Measurements from ENCODE around the gene PLB1.

PLB1 gene

DNA sequence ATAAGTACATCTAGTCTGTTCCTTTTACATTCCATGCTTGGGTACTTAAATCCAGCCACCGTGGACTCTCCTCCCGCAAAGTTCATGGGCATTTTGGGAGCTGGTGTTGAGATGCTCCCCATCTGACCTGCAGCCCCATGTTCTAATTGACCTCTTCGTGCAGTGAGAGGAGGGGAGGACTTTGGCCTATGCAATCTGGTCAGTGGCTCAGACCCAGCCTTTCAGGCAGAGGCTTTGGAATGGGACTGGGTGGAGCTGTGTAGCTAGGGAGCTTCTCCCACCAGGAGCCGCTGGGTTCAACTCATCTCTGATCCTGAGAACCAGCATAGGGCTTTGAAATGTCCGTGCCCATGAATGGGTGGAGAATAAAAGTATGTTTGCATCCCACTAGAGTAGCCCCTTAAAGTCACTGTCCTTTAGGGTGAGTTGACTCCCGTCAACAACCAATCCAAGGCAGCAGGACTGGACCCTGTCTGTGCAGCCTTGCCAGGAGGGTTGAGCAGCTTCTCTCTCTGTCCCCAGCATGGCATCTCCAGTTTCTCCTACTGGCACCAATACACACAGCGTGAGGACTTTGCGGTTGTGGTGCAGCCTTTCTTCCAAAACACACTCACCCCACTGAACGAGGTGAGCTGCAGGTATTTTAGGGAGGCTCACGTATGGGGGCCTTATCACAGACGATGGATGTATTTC lies 135.8 kb downstream of the PLB1 start:
- no peak for DNase-seq

DNA sequence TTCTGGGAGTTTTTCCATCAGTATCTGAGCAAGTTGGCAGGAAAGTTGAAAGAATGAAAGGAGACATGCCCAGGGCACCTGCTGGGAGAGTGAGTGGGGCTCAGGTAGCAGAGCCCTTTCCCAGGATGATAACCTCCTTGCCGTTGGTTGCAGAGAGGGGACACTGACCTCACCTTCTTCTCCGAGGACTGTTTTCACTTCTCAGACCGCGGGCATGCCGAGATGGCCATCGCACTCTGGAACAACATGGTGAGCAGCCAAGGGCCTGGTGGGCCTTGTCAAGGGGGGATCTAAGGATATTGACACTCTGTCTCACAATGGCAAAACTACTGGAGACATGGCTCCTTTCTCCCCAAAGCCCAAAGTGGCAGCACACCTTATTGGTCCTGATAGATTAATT lies 136.9 kb downstream of the PLB1 start:
- DNase-seq: no peak

- no peak for DNase-seq
Observed at GRCh38 chr2:28633204-28633603, 137.3 kb downstream of the PLB1 start.

DNA sequence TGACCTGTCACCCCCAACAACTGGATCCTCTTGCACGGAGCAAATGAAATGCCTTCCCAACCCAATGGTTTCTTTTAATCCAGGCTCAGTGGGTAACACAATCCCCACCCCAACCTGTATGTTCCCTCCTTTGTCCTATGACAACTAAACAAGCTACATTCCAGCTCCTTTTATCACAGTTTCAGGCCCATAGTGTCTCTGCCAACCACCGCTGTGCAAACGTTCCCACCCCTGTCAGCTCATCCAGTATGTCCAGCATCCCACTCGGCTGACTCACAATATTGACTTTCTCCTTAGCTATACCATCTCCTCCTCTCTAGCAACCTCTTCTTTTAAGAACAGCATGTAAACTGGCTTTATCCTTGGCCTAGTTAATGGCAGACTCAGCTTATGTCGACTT lies 137.9 kb downstream of the PLB1 start:
- no peak for DNase-seq

GRCh38 chr2:28635191-28635611 lies 139.3 kb downstream of the PLB1 start:
- no peak for DNase-seq

DNA sequence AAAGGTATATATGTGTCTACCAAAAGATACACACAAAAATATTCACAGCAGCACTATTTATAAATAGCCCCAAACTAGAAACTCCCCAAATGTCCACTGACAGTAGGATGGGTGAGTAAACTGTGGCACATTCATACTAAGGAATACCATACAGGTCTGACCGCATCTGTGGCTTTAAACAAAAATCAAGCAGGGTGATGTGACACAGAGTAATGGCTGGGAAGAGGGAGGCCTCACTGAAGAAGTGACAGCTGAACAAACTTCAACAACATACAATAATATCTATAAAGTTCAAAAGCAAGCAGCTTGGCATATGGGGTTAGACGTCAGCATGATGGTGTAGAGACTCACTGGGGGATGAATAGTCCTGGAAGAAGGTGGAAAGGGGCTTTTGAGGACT lies 140.6 kb downstream of the PLB1 start:
- DNase-seq: no peak

DNA sequence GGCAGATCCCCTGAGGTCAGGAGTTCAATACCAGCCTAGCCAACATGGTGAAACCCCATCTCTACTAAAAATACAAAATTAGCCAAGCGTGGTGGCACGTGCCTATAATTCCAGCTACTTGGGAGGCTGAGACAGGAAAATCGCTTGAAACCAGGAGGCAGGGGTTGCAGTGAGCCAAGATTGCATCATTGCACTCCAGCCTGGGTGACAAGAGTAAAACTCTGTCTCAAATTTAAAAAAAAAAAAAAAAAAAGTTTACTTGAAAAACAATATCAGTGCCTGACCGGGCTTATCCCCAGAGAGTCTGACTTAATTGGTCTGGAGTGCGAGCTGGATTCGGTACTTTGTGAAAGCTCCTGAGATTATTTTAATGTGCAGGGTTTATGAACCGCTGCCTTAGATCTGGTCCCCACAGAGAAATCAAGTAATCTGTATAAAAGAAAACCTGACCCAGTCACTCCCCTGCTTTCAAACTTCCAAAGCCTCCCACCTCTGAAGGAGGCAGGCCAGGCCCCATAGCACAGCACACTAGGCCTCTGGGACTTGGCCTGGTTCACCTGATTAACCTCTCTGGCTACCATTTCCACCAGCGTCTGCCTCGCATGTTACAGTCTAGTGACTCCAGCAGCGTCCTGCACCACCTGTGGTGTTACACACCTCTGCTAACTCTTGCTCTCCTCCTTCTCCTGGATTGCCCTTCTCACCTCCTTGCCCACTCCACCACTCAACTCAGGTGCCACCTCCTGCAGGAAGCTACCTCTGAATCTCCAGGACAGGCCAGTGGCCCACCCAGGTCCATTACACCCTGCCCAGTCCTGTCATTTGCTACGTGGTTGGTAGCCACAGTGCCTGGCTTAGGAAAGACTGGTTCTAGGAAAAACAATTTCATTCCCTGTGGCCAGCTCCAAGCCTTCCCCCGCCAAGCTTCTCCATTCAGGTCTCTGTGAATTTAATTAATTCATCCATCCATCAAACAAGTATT lies 141.5 kb downstream of the PLB1 start:
- no peak for DNase-seq

DNA sequence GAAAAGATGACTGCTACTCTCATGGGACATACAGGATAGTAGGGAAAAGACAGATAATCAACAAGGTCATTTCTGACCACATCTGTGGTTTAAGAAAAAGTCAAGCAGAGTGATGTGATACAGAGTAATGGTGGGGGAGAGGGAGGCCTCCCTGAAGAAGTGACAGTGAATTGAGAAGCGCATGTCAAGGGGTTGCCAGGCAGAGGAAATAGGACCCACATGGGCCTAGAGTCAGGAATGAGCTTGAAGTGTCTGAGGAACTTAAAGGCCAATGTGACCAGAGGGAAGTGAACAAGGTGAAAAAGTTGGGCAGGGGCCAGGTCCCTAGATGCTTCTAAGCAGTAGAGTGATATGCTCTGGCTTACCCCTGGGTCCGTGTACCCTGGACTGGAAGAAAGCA lies 142.2 kb downstream of the PLB1 start:
- no peak for DNase-seq

DNA sequence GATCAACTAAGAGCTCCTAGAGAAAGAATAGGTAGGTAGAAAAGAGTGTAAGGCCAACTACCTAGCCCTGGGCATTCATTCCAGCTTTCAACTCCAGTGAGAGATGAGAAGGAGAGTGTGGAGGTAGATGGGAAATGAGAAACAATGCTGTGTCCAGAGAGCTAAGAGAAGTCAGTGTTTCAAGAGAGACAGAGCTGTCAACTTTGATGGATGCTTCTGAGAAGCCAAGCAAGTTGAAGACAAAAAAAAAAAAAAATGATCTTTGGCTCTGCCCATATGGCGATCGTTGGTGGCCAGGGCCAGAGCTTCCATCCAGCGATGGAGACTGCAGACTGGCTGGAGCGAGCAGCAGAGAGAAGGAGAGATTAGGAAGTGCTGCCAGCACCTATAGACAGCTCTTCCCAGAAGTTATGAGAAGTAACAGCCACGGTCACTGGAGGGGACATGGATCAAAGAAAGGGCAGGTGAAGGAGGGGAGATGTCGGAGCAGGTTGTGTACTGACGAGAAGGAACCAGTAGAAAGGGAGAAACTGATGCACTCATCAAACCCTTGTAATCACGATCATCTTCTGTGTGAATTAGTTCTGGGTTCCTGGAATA lies 143.3 kb downstream of the PLB1 start:
- DNase-seq: no peak

GRCh38 chr2:28639836-28640235 lies 144.0 kb downstream of the PLB1 start:
- DNase-seq: no peak

DNA sequence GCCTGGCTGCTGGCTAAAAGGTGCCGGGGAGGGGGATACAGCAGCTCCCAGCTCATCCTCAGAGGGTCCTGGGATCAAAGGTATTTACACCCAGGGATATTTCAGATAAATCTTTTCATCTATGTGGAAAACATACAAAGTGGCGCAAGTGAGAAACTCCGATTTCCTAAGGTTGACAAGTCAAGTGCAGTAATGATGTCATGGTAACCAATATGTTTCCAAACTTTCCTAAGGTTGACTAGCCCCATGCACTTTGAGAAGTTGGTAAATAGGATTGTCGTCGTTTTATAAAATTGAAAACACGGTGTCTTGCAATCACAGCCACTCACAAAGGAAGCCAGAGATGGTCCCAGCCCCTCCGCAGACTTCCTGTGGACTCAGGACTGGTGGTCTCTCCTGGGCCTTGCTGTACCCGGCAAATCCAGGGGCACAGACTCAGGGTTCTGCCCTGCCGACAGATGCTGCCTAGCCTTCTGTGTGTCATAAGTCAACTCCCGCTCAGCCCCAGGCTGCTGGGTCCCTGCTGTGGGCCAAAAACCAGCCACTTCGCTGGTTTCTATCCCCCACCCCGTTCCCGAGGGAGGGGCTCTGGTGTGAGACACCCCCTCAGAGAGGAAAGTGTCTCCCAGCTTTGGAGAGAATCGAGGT lies 144.5 kb downstream of the PLB1 start:
- DNase-seq: no peak

GRCh38 chr2:28640908-28641300 lies 145.0 kb downstream of the PLB1 start:
- no peak for DNase-seq

DNA sequence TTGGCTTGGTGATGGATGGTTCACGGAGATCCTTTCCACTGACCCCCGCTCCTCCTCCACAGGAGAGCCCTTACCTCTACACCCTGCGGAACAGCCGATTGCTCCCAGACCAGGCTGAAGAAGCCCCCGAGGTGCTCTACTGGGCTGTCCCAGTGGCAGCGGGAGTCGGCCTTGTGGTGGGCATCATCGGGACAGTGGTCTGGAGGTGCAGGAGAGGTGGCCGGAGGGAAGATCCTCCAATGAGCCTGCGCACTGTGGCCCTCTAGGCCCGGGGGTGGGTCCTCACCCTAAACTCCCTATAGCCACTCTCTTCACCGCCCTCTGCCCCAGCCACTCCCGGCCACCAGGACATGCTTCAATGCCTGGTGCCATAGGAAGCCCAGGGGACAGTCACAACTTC lies 146.9 kb downstream of the PLB1 start:
- no peak for DNase-seq

DNA sequence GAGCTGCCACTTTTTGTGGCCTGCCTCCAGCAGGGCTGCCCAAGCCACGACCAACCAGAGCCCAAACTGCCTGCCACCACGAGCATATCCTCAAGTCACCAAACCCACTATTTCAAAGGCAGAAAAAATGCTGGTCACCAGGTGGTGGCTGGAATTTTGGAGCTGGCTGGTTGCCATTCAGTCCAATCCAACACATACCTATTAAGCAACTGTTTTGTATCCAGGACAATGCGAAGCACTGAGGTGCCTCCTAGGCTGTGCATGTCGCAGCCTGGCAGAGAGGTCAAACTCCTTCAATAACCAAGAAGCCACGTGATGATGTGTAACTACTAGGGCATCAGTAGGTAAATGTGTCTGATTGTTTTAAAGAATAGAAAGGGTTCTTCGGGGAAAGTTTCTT lies 147.5 kb downstream of the PLB1 start:
- no peak for DNase-seq

DNA sequence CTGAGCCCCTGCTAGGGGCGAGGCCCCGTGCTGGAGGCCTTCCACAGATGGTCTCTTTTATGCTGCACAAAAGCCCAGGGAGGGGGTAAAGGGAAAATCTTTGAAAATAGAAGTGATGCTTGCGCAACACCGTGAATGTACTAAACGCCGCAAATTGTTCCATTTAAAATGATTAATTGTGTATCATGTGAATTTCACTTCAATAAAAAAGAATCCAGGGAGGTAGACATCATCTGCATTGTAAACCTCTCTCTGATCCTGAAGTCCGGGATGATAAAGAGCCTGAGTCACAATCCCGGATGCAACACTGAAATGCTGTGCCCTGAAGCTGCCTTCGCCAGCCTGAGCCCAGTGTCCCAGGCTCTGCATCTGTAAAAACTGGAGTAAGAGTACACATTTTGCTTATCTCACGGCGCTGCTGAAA lies 148.1 kb downstream of the PLB1 start:
- DNase-seq: no peak

DNA sequence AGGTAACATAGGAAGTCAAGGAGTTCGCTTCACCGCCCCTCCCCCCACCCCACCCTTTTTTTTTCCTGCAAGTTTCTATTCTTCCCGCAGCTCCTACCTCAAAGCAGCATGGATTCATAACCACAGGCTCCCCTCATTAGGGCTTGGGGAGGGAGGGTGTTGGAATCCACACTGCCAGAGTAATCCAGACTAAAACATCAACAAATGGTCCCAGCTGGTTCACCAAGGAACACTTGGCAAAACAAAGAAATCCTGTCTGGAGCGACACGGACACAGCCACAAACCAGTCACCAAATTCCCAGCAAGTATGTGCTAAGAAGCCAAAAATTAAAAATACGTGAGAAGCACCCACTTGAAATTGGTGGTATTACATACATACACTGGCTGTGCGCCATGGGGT lies 148.9 kb downstream of the PLB1 start:
- no peak for DNase-seq

GRCh38 chr2:28645553-28645952 lies 149.7 kb downstream of the PLB1 start:
- DNase-seq: no peak

- no peak for DNase-seq
Observed at GRCh38 chr2:28647682-28648081, 151.8 kb downstream of the PLB1 start.

GRCh38 chr2:28648147-28648546 lies 152.3 kb downstream of the PLB1 start:
- no peak for DNase-seq

GRCh38 chr2:28648671-28649395 lies 153.0 kb downstream of the PLB1 start:
- DNase-seq: no peak

GRCh38 chr2:28649481-28650265 lies 153.8 kb downstream of the PLB1 start:
- no peak for DNase-seq

- DNase-seq: no peak
Observed at GRCh38 chr2:28650266-28650584, 154.4 kb downstream of the PLB1 start.
